NB4 (cell line): ENCODE data around the gene SLC29A3.

Experiments used
- DNase-seq: peaks from one replicate; pipeline ENCODE4 v3.0.0; 2010; ENCODE audit warnings: low read depth
- H3K4me3 ChIP-seq: one replicate; pipeline ENCODE4 v1.5.1; 2011; ENCODE audit warnings: mild to moderate bottlenecking, low read depth, low read length, moderate library complexity
- MYC ChIP-seq: IDR thresholded peaks from 2 replicates; pipeline ENCODE4 v1.6.1; 2011; ENCODE audit warnings: low read depth, low read length
- POLR2A ChIP-seq: IDR thresholded peaks from 2 replicates; pipeline ENCODE4 v1.6.1; 2011; ENCODE audit warnings: mild to moderate bottlenecking; ENCODE audit not compliant: insufficient read length; ENCODE audit errors: extremely low read depth
- TF ChIP-seq, protein P1 (sequence below): IDR thresholded peaks from 2 replicates; pipeline ENCODE4 v1.6.1; 2011; ENCODE audit warnings: low read depth, low read length
- TF ChIP-seq, protein P2 (sequence below): IDR thresholded peaks from one replicate; pipeline ENCODE4 v1.5.1; 2012; ENCODE audit warnings: low read depth, low read length

Gene SLC29A3

GRCh38 chr10:71283410-71283809 is 35.6 kb upstream of the SLC29A3 start:
- TF ChIP-seq MYC (no peak), POLR2A (no peak)
- TF ChIP-seq, protein P1, sequence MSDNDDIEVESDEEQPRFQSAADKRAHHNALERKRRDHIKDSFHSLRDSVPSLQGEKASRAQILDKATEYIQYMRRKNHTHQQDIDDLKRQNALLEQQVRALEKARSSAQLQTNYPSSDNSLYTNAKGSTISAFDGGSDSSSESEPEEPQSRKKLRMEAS = no peak
- TF ChIP-seq, protein P2, sequence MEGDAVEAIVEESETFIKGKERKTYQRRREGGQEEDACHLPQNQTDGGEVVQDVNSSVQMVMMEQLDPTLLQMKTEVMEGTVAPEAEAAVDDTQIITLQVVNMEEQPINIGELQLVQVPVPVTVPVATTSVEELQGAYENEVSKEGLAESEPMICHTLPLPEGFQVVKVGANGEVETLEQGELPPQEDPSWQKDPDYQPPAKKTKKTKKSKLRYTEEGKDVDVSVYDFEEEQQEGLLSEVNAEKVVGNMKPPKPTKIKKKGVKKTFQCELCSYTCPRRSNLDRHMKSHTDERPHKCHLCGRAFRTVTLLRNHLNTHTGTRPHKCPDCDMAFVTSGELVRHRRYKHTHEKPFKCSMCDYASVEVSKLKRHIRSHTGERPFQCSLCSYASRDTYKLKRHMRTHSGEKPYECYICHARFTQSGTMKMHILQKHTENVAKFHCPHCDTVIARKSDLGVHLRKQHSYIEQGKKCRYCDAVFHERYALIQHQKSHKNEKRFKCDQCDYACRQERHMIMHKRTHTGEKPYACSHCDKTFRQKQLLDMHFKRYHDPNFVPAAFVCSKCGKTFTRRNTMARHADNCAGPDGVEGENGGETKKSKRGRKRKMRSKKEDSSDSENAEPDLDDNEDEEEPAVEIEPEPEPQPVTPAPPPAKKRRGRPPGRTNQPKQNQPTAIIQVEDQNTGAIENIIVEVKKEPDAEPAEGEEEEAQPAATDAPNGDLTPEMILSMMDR = no peak
- no peak for DNase-seq
- H3K4me3 ChIP-seq = no peak overlapping the region

DNA sequence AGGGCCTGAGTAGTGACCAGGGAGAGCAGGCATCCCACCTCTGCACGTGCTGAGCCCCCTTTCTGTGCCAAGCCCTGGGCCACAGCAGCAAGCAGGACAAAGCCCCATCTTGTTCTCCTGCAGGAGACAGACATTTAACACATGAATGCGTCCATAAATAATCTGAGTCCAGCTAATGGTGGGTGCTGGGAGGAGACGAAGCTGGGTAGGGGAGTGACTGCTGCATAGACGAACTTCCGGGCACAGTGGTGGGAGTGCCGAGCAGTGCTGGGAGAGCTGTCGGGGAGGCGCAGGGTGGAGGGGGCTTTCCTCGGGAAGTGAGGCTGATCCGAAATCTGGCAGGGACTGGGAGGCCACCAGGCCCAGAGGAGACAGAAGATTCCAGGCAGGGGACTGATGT is 35.2 kb upstream of the SLC29A3 start:
- DNase-seq = no peak
- TF ChIP-seq, protein P1 = no peak
- TF ChIP-seq POLR2A = no peak
- TF ChIP-seq, protein P2 = no peak
- TF ChIP-seq MYC = no peak

DNA sequence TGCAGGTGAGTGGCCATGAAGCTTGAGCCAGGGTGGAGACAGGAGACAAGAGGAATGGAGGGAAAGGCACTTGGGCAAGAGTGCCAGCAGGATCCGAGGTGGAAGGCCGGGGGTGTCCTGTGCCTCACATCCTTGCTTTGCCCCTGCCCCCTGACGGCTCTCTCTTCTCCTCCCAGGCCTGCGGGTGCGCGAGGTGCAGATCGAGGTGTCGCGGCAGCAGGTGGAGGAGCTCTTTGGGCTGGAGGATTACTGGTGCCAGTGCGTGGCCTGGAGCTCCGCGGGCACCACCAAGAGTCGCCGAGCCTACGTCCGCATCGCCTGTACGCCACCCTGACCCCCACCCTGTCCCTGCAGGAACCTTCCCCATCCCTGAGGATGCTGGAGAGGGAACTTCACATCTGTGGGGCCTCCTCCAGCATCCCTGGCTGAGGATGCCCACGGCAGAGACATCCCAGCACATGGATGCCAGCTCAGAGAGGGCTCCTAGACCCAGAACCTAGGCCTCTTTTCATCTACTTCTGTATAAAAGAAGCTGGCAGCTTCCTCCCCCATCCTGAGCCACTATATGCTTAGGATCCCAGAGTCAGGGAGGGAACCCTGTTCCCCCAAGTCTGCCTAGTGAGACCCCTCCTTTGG is 34.4 kb upstream of the SLC29A3 start:
- no peak overlapping the region for H3K4me3 ChIP-seq
- DNase-seq = no peak
- TF ChIP-seq MYC = no peak
- TF ChIP-seq, protein P2 = no peak
- TF ChIP-seq, protein P1 = no peak

More for the DNA sequence above, 35.2 kb upstream of the SLC29A3 start:
- no peak overlapping the region for H3K4me3 ChIP-seq

DNA sequence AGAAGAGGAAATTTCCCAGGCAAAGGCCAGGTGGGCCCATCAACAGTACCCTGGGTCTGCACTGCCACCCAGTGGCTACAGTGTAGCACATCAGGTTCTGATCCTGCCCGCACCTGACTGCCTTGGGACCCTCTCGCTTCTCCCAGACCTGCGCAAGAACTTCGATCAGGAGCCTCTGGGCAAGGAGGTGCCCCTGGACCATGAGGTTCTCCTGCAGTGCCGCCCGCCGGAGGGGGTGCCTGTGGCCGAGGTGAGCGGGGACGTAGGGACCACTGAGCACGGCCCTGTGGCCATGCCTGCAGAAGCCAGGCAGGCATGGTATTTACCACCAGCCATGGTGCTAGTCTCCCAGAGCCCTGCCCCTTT is 33.9 kb upstream of the SLC29A3 start:
- TF ChIP-seq, protein P1 = no peak
- TF ChIP-seq POLR2A (no peak), MYC (no peak)
- TF ChIP-seq, protein P2 = peak; percentile 83
- no peak overlapping the region for H3K4me3 ChIP-seq
- peak; percentile 48 for DNase-seq

DNA sequence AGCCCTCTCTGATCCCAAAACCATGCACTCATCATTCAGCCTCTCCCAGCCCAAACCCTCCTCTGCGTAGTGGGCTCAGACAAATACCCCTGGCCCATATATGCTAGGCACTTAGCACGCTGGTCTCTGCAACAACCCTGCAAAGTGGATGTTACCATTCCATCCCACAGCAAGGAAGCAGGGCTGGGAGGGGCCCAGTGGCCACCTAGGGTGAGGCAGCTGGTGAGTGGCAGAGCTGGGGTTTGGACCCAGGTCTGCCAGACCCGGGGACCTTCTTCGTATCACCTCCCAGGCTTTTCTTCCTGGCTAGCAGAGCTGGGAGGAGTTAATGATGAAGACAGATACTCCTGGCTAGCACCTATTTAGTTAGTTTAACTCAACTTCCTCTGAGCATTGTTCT is 33.1 kb upstream of the SLC29A3 start:
- TF ChIP-seq MYC = no peak
- TF ChIP-seq POLR2A = no peak
- TF ChIP-seq, protein P1 = no peak
- TF ChIP-seq, protein P2 = no peak
- no peak for DNase-seq
- H3K4me3 ChIP-seq = no peak overlapping the region
